Measurements from ENCODE around the gene RAB11B.
"Not testable (repeated sequence)": the region's sequence is repeated elsewhere in the genome, so short reads cannot be mapped to it uniquely, and the experiment has no call there.

Gene RAB11B

DNA sequence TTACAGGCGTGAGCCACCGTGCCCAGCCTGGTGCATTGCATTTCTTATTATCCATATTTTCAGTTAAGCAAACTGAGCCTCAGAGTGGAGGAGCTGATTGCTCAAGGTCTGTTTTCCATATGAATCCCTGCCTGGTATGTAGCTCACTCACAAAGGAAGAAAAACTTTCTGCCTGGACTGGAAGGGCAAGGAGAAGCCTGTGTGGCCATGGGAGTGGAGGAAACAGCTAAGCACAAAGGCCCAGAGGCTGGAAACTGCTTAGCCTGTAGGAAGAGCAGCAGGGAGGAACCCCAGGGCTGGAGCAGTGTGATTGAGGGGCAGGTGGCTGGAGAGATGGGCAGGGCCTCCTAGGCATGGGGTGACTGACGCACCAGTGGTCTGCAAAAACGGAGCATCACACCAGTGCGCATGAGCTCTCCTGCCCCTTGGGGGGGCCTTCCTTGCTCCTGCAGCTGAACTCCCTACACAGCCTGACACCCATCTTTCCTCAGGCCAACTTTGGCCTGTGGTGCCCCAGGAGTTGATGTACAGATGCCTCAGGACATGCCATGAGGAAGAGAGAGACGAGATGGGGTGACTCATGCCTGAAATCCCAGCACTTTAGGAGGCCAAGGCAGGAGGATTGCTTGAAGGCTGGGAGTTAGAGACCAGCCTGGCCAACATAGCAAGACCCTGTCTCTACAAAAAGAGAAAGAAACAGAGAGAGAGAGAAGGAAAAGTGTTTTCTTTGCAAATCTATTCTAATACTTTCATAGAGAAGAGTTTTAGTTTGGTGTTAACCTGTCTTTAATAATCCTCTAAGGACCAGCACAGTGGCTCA, 51.8 kb downstream of the RAB11B start:
- FAIRE-seq: no peak

- not testable (repeated sequence) for FAIRE-seq
These were observed 54.0 kb downstream of the RAB11B start for GRCh38 chr19:8444140-8444676.

GRCh38 chr19:8444677-8445487, 54.7 kb downstream of the RAB11B start, which contains the start of gene HNRNPM:
Gene HNRNPM, plus strand, starts transcription at chr19:8444975. Its CDS starts 24 bp downstream, at chr19:8444999.
- FAIRE-seq: peak; percentile 82

DNA sequence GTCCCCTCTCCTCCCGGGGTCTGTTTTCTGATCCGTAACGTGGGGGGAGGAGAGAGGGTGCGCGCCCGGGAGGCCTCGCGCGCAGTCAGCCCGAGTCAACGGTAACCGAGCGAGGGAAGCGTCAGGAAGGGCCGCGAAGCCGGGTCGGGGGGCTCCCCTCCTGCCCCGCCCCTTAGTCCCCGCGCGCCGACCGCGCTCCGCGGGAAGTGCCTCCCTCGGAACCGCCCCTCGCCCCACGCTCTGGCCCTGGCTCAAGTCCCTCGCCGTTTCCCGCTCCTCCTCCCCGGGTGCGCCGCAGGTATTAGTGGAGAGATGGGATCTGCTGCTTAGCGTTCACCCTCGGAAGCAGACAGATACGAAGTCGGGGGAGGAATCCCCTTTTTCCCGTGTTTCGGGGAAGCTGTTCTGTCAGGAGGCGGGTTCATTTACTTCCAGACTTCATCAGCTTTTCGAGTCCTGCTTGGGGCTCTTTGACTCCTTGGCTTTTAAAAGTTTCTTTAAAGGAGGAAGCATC, 55.4 kb downstream of the RAB11B start:
- FAIRE-seq: no peak

DNA sequence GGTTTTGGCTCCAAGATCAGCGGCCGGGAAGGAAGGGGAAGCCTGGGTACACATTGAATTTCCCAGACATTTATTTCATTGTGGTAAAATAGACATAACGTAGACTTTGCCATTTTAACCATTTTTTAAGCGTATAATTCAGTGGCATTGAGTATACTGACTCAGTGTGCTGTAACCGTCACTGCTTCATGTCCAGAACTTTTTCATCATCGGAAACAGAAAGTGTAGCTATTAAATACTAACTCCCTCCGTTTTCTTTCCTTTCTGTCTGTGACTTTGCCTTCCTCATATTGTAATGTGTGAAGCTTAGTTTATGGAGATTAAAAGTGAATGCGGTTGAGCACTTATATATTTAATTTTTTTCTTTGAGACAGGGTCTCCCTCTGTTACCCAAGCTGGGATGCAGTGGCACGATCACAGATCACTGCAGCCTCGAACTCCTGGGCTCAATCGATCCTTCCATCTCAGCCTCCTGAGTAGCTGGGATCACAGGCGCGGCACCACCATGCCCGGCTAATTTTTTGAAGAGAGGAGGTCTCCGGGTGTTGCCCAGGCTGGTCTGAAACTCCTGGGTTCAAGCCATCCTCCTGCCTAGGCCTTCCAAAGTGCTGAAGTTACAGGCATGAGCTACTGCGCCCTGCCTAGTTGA, 56.0 kb downstream of the RAB11B start:
- no peak for FAIRE-seq

DNA sequence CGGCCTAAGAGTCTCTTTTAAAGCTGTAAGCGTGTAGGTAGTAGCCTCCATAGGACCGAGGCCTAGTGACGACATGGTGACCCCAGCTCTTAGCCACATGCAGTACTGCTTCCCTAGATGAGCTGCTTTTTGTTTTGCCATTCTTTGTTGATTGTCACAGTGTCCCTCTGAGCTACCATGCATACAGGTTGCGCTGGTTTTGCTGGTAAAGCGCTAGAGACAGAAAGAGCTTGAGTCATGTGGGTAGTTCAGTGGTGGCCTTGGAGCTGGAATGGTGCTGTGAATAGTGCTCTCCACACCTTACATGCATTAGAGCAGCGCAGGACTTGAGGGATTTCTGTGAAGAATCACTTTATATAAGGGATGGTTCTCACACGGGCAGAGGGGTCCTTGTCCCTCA, 59.7 kb downstream of the RAB11B start:
- no peak for FAIRE-seq

- no peak for FAIRE-seq
These were observed 61.2 kb downstream of the RAB11B start for GRCh38 chr19:8451377-8451776.

DNA sequence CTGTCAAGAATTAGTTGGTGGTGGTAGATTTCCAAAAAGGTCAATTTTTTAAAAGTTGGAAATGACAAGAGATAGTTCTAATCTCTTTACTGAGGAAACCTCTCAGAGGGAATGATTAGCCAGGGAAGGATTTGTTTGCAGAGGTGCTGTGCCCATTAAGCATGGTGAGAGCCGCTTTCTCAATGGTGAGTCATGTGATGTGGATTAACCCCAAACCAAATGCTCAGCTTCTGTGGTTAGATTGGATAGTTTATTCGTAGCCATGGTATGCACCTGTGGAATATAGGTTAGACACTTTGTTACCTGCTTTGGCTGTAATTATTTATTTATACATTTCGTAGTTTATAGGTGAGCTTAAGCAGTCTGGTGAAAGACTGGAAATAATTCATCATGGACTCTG, 61.7 kb downstream of the RAB11B start:
- FAIRE-seq: peak; percentile 84

- FAIRE-seq: no peak
These were observed 62.4 kb downstream of the RAB11B start for GRCh38 chr19:8452446-8453123.

- no peak for FAIRE-seq
These were observed 63.5 kb downstream of the RAB11B start for GRCh38 chr19:8453616-8454015.
